Measurements from ENCODE around the gene MUSTN1.

MUSTN1 gene

GRCh38 chr3:52800079-52800478 is 34.7 kb downstream of the MUSTN1 start:
- Histone ChIP-seq H3K27me3 (replicated peaks; ENCODE audit: insufficient read depth, low read length) (no peaks in the 10 kb centered on the region), H3K4me3 (ENCODE audit: low read length) (no peak overlapping the region), H3K27ac (ENCODE audit: low read length) (no peak overlapping the region), H3K9ac (ENCODE audit: low read length) (no peak overlapping the region), H4K20me1 (ENCODE audit: insufficient read depth, low read length) (no peaks in the 10 kb centered on the region), H3K9me3 (replicated peaks; ENCODE audit: insufficient read depth, low read length) (no peaks in the 10 kb centered on the region), H3K4me1 (ENCODE audit: low read length) (no peaks in the 10 kb centered on the region), H2AFZ (ENCODE audit: low read length) (no peak overlapping the region), H3K4me2 (ENCODE audit: low read depth, low read length) (no peak overlapping the region), H3K36me3 (replicated peaks; ENCODE audit: insufficient read depth, low read length) (no peaks in the 10 kb centered on the region), H3F3A (ENCODE audit: insufficient read depth, low read length) (no peaks in the 10 kb centered on the region), H3K9me2 (replicated peaks; ENCODE audit: insufficient read depth, low read length) (no peaks in the 10 kb centered on the region), H3K79me2 (ENCODE audit: low read length) (no peaks in the 10 kb centered on the region)
- DNase-seq, result no peak
- TF ChIP-seq, protein P1, sequence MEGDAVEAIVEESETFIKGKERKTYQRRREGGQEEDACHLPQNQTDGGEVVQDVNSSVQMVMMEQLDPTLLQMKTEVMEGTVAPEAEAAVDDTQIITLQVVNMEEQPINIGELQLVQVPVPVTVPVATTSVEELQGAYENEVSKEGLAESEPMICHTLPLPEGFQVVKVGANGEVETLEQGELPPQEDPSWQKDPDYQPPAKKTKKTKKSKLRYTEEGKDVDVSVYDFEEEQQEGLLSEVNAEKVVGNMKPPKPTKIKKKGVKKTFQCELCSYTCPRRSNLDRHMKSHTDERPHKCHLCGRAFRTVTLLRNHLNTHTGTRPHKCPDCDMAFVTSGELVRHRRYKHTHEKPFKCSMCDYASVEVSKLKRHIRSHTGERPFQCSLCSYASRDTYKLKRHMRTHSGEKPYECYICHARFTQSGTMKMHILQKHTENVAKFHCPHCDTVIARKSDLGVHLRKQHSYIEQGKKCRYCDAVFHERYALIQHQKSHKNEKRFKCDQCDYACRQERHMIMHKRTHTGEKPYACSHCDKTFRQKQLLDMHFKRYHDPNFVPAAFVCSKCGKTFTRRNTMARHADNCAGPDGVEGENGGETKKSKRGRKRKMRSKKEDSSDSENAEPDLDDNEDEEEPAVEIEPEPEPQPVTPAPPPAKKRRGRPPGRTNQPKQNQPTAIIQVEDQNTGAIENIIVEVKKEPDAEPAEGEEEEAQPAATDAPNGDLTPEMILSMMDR (IDR thresholded peaks at IDR 0.05; ENCODE audit: low read length), result no peak
- TF ChIP-seq EZH2phosphoT487 (IDR thresholded peaks at IDR 0.05; ENCODE audit: low read length), result no peak
- TF ChIP-seq EZH2 (optimal IDR thresholded peaks at IDR 0.05; ENCODE audit: low read depth, low read length), result no peak

GRCh38 chr3:52798978-52799476 is 35.8 kb downstream of the MUSTN1 start:
- H3K9me2 ChIP-seq (replicated peaks; ENCODE audit: insufficient read depth, low read length), result no peaks in the 10 kb centered on the region
- no peaks in the 10 kb centered on the region for H3K27me3 ChIP-seq (replicated peaks; ENCODE audit: insufficient read depth, low read length)
- no peaks in the 10 kb centered on the region for H3F3A ChIP-seq (ENCODE audit: insufficient read depth, low read length)
- H3K27ac ChIP-seq (ENCODE audit: low read length), result no peak overlapping the region
- no peaks in the 10 kb centered on the region for H3K36me3 ChIP-seq (replicated peaks; ENCODE audit: insufficient read depth, low read length)
- H2AFZ ChIP-seq (ENCODE audit: low read length), result no peak overlapping the region
- no peak overlapping the region for H3K4me2 ChIP-seq (ENCODE audit: low read depth, low read length)
- no peaks in the 10 kb centered on the region for H3K4me1 ChIP-seq (ENCODE audit: low read length)
- TF ChIP-seq, protein P1 (IDR thresholded peaks at IDR 0.05; ENCODE audit: low read length), result peak; percentile 57
- TF ChIP-seq EZH2phosphoT487 (IDR thresholded peaks at IDR 0.05; ENCODE audit: low read length), result no peak
- H4K20me1 ChIP-seq (ENCODE audit: insufficient read depth, low read length), result no peaks in the 10 kb centered on the region
- H3K9me3 ChIP-seq (replicated peaks; ENCODE audit: insufficient read depth, low read length), result no peaks in the 10 kb centered on the region
- no peaks in the 10 kb centered on the region for H3K79me2 ChIP-seq (ENCODE audit: low read length)
- no peak overlapping the region for H3K9ac ChIP-seq (ENCODE audit: low read length)
- no peak overlapping the region for H3K4me3 ChIP-seq (ENCODE audit: low read length)
- no peak for DNase-seq

GRCh38 chr3:52798376-52798977 is 36.3 kb downstream of the MUSTN1 start:
- Histone ChIP-seq H3K4me2 (ENCODE audit: low read depth, low read length) (no peak overlapping the region), H3K9ac (ENCODE audit: low read length) (no peak overlapping the region), H3K9me2 (replicated peaks; ENCODE audit: insufficient read depth, low read length) (no peaks in the 10 kb centered on the region), H3K4me3 (ENCODE audit: low read length) (no peak overlapping the region), H3K4me1 (ENCODE audit: low read length) (no peaks in the 10 kb centered on the region), H3K79me2 (ENCODE audit: low read length) (no peaks in the 10 kb centered on the region), H3K36me3 (replicated peaks; ENCODE audit: insufficient read depth, low read length) (no peaks in the 10 kb centered on the region), H3K27ac (ENCODE audit: low read length) (no peak overlapping the region), H3K9me3 (replicated peaks; ENCODE audit: insufficient read depth, low read length) (no peaks in the 10 kb centered on the region), H2AFZ (ENCODE audit: low read length) (no peak overlapping the region), H3F3A (ENCODE audit: insufficient read depth, low read length) (no peaks in the 10 kb centered on the region), H3K27me3 (replicated peaks; ENCODE audit: insufficient read depth, low read length) (no peaks in the 10 kb centered on the region), H4K20me1 (ENCODE audit: insufficient read depth, low read length) (no peaks in the 10 kb centered on the region)
- TF ChIP-seq EZH2 (optimal IDR thresholded peaks at IDR 0.05; ENCODE audit: low read depth, low read length), result no peak
- no peak for TF ChIP-seq EZH2phosphoT487 (IDR thresholded peaks at IDR 0.05; ENCODE audit: low read length)
- TF ChIP-seq, protein P1 (IDR thresholded peaks at IDR 0.05; ENCODE audit: low read length), result no peak
- DNase-seq, result no peak
